RWPE1 (cell line): Measurements from ENCODE around the gene USP10.

ENCODE experiments used
- CTCF ChIA-PET: fragments of 350-600 bp; sonication (Branson Sonifier 250); formaldehyde crosslinking; extraction: SDS; loops from one replicate; lab custom pipeline; 2021; lab: Yijun Ruan, JAX
- POLR2A ChIA-PET: fragments of 400-600 bp; formaldehyde crosslinking; extraction: SDS; loops from one replicate; lab custom pipeline; 2020; ENCODE audit warnings: antibody characterized with exemption; ENCODE audit not compliant: low non-redundant PET; lab: Yijun Ruan, JAX
- DNase-seq: peaks from one replicate; pipeline ENCODE4 v3.0.0; 2012; ENCODE audit warnings: low spot score
- H3K27ac ChIP-seq: fragments of 450-650 bp; 2 replicates; pipeline ENCODE4 v1.5.1; 2017
- TF ChIP-seq, protein P1 (sequence below): fragments of 450-650 bp; conservative IDR thresholded peaks from 2 replicates; pipeline ENCODE4 v1.5.1; 2017; ENCODE audit warnings: low read depth, mild to moderate bottlenecking

Gene USP10, protein sequence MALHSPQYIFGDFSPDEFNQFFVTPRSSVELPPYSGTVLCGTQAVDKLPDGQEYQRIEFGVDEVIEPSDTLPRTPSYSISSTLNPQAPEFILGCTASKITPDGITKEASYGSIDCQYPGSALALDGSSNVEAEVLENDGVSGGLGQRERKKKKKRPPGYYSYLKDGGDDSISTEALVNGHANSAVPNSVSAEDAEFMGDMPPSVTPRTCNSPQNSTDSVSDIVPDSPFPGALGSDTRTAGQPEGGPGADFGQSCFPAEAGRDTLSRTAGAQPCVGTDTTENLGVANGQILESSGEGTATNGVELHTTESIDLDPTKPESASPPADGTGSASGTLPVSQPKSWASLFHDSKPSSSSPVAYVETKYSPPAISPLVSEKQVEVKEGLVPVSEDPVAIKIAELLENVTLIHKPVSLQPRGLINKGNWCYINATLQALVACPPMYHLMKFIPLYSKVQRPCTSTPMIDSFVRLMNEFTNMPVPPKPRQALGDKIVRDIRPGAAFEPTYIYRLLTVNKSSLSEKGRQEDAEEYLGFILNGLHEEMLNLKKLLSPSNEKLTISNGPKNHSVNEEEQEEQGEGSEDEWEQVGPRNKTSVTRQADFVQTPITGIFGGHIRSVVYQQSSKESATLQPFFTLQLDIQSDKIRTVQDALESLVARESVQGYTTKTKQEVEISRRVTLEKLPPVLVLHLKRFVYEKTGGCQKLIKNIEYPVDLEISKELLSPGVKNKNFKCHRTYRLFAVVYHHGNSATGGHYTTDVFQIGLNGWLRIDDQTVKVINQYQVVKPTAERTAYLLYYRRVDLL

DNA sequence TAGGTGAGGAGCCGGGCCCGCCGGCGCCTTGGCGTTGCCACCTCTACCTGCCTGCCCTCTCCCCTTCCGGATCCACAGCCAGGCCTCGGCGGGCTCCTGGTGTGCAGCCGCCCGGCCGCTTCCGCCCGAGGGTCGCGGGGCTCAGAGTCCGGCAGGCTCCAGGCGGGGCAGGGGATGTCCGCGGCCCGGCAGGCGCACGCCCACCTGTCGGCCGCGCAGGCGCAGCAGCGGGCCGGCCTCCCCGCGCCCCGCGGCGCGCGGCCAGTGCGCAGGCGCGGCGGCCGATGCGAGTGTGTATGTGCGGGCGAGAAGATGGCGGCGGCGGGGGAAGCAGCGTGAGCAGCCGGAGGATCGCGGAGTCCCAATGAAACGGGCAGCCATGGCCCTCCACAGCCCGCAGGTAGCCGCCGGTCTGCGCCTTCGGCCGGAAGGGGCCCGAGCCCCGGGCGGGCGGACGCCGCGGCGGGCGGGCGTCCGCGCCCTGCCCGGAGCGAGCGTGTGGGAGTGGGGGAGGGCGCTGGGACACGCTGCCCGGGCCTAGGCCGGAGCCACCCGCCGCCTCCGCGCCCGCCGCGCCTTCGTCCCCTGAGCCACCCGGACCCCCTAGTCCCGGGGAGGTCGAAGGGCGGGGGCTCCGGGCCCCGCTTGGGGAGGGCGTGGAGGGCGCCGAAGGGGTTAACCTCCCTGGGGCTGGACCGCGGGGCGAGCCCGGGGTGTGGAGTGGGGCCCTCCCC lies at the start of gene USP10:
USP10 (plus strand) TSS at position 289 of the 734 bp plus-strand sequence; CDS start at position 380, 91 bp downstream.
- CTCF ChIA-PET, result interaction anchor here (0.5 kb wide), 1 partner anchor 267 kb away, joined by 3 read pairs; no protein-coding TSS in a partner anchor
- DNase-seq, result peak; percentile 95
- TF ChIP-seq, protein P1, sequence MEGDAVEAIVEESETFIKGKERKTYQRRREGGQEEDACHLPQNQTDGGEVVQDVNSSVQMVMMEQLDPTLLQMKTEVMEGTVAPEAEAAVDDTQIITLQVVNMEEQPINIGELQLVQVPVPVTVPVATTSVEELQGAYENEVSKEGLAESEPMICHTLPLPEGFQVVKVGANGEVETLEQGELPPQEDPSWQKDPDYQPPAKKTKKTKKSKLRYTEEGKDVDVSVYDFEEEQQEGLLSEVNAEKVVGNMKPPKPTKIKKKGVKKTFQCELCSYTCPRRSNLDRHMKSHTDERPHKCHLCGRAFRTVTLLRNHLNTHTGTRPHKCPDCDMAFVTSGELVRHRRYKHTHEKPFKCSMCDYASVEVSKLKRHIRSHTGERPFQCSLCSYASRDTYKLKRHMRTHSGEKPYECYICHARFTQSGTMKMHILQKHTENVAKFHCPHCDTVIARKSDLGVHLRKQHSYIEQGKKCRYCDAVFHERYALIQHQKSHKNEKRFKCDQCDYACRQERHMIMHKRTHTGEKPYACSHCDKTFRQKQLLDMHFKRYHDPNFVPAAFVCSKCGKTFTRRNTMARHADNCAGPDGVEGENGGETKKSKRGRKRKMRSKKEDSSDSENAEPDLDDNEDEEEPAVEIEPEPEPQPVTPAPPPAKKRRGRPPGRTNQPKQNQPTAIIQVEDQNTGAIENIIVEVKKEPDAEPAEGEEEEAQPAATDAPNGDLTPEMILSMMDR, result no peak
- POLR2A ChIA-PET, result interaction anchor here (0.5 to 0.6 kb wide), 2 partner anchors 10 to 211 kb away, joined by 5 to 6 read pairs; no protein-coding TSS in a partner anchor
- H3K27ac ChIP-seq, result peak within 1 kb of the TSS; percentile 83

DNA sequence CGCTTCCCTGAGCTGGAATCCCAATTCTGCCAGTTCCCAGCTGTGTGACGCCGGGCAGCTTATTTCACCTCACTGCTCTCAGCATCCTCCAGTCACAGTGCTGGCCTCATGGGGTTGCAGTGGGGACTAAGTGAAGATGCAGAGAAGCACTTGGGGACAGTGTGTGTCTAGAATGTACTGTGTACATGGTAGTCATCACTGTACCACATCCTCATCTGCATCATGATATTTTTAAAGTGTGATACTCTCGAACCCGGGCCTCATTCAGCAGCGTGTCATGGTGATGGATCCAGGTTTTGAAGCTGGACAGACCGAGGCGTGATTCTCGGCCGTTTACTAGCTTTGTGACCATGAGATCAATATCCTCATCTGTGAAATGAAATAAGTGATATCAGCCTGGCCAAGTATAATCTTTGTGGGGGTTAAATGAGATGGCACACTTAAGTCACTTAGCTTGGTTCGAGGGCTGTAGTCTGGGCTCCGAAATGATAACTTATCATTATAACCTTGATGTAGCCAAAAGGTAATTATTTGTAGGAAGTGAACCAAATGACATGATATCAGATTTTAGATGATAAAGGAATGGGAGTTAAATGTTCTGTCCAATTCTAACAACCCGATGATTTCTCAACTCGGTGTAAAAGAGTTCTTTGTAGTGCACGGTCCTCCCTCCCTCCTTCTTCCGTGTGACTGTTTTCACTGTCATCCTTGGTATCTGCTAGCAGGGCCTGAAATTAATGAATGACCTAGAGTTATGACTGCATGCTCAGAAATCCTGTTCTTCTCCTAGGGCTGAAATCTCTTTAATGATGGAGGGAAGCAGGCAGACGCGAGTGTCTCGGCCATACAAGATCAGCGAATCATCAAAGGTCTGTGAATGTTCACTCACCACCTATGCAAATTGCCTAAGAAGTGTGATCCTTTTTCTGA lies 49.5 kb upstream of the USP10 start:
- H3K27ac ChIP-seq, result no peak overlapping the region
- peak; percentile 37 for DNase-seq
- CTCF ChIA-PET, result interaction anchor here (0.6 kb wide), 1 partner anchor 15 kb away, joined by 6 read pairs; no protein-coding TSS in a partner anchor
- TF ChIP-seq, protein P1, result no peak
- POLR2A ChIA-PET, result interaction anchor here (0.6 kb wide), 2 partner anchors 8 to 272 kb away, joined by 3 to 7 read pairs; no protein-coding TSS in a partner anchor

DNA sequence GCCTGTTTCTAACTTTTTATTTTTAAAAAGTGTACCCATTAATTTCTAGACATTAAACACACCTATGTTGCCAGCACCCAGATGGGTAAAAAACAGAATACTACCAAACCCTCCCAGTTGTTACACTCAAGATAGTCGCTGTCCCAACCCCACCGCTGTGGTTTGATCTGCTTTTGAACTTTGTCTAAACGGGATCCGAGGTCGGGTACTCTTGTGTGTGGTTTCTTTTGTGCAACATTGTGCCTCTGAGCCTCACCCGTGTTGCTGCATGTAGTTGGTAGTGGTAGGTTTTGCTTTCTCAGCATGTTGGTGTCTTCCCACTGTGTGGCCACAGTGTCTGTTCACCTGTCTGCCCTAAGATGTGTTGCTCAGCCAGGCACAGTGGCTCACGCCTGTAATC lies 47.2 kb upstream of the USP10 start:
- no peak overlapping the region for H3K27ac ChIP-seq
- POLR2A ChIA-PET, result no interaction called here
- TF ChIP-seq, protein P1, result no peak
- CTCF ChIA-PET, result interaction anchor here (0.6 to 0.8 kb wide), 4 partner anchors 17 to 140 kb away, joined by 3 read pairs; no protein-coding TSS in a partner anchor
- no peak for DNase-seq

DNA sequence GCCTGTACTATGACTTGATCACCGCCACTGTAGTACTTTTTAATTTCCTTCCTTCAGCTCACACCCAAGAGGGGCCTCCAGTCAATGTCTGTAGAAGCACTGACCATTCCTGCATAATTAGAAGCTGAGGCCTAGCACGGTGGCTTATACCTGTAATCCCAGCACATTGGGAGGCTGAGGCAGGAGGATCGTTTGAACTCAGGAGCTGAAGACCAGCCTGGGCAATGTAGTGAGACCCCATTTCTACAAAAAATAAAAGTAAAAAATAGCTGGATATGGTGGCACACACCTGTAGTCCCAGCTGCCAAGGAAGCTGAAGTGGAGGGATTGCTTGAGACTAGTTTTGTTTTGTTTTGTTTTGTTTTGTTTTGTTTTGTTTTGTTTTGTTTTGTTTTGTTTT lies 45.6 kb upstream of the USP10 start:
- H3K27ac ChIP-seq, result no peak overlapping the region
- ChIA-PET CTCF (interaction anchor here (0.6 kb wide), 1 partner anchor 105 kb away, joined by 5 read pairs; no protein-coding TSS in a partner anchor), POLR2A (interaction anchor here (0.6 kb wide), 2 partner anchors 8 to 126 kb away, joined by 3 read pairs; no protein-coding TSS in a partner anchor)
- TF ChIP-seq, protein P1, result no peak
- no peak for DNase-seq

DNA sequence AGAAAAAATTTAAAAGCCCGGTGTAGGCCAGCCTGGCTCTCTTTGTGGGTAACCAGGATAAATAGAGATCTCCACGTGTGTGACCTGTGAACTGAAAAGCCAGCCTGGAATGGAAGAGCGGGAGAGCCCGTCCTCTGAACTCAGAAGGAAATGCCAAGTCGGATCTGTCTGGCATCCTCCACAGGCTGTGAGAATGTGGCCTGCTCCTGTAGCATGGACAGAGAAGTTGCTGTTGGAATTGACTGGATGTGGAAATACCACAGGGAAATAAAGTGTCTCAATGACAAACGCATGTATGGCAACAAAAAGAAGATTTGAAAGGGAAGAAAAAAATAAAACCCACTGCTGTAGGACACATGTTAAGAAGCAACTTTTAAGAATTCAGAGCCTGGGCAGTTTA lies 44.8 kb upstream of the USP10 start:
- TF ChIP-seq, protein P1, result no peak
- ChIA-PET CTCF (interaction anchor here (1.0 kb wide), 1 partner anchor 71 kb away, joined by 5 read pairs; no protein-coding TSS in a partner anchor), POLR2A (no interaction called here)
- no peak for DNase-seq
- peak overlapping the region; percentile 10; the same call in 1 of the 2 replicates for H3K27ac ChIP-seq
